Caco-2 (cell line): ENCODE results near the gene NAA60. TPM values are rescaled to one million over a fixed set of nuclear protein-coding genes. Genes with fewer than 3 reads are reported as not detected.

Experiments
- BruUV-seq: library from RNA; stranded (reverse); fragments of 400-500 nt; replicated peaks from 2 replicates; lab custom pipeline; 2021; lab: Mats Ljungman, UMichigan
- CTCF ChIA-PET: fragments of 300-600 bp; sonication (Branson Sonifier 250); formaldehyde crosslinking; loops from one replicate; lab custom pipeline; 2022; ENCODE audit warnings: antibody characterized with exemption; lab: Charles Lee
- POLR2A ChIA-PET: fragments of 300-600 bp; sonication (Branson Sonifier 250); formaldehyde crosslinking; loops from one replicate; lab custom pipeline; 2022; ENCODE audit warnings: antibody characterized with exemption; lab: Charles Lee
- DNase-seq, 2 experiments: peaks; one replicate each; pipeline versions ENCODE4 v3.0.0 to v3.0.0-alpha.2; 2020 to 2022
- H3K27me3 ChIP-seq: replicated peaks from 2 replicates; pipeline ENCODE4 v1.6.0; 2011; ENCODE audit warnings: low read length; ENCODE audit not compliant: control insufficient read depth, insufficient read depth
- H3K36me3 ChIP-seq: 2 replicates; pipeline ENCODE4 v1.5.1; 2011; ENCODE audit warnings: low read length; ENCODE audit not compliant: control insufficient read depth, insufficient read depth
- H3K4me1 ChIP-seq: fragments of 250-450 bp; sonication (Bioruptor Pico); 2 replicates; pipeline ENCODE4 v1.5.1; 2020; ENCODE audit warnings: mild to moderate bottlenecking
- H3K4me3 ChIP-seq: 2 replicates; pipeline ENCODE4 v1.5.1; 2011; ENCODE audit warnings: low read depth, mild to moderate bottlenecking, control low read depth, low read length
- H3K9me3 ChIP-seq: fragments of 250-450 bp; sonication (Bioruptor Pico); 2 replicates; pipeline ENCODE4 v1.5.1; 2020; ENCODE audit warnings: mild to moderate bottlenecking, moderate library complexity
- H3K27ac Mint-ChIP-seq: one replicate; pipeline ENCODE4 v1.8.0; 2022; ENCODE audit warnings: mixed read lengths; ENCODE audit not compliant: unreplicated experiment
- H3K27me3 Mint-ChIP-seq: one replicate; pipeline ENCODE4 v1.8.0; 2022; ENCODE audit warnings: mixed read lengths; ENCODE audit not compliant: insufficient read depth, unreplicated experiment
- H3K36me3 Mint-ChIP-seq: one replicate; pipeline ENCODE4 v1.8.0; 2022; ENCODE audit warnings: mild to moderate bottlenecking, mixed read lengths; ENCODE audit not compliant: insufficient read depth, unreplicated experiment
- H3K4me1 Mint-ChIP-seq: one replicate; pipeline ENCODE4 v1.8.0; 2022; ENCODE audit warnings: low read depth, mixed read lengths; ENCODE audit not compliant: unreplicated experiment
- H3K4me3 Mint-ChIP-seq: one replicate; pipeline ENCODE4 v1.8.0; 2022; ENCODE audit warnings: mild to moderate bottlenecking, moderate library complexity, mixed read lengths; ENCODE audit not compliant: unreplicated experiment
- H3K9me3 Mint-ChIP-seq: one replicate; pipeline ENCODE4 v1.8.0; 2022; ENCODE audit warnings: mixed read lengths; ENCODE audit not compliant: unreplicated experiment
- intact Hi-C: fragments of 100-400 bp; cut with micrococcal nuclease; formaldehyde crosslinking; loops from one replicate; pipeline ENCODE4 v1.10.0; 2022; ENCODE audit not compliant: unreplicated experiment
- total RNA-seq: library from RNA; stranded (reverse); gene quantifications from 2 replicates; pipeline ENCODE4 v1.2.3, GENCODE V29; 2022
- TF ChIP-seq, protein P1 (sequence below), 2 experiments: fragments of 200-600 bp in 1 of 2; IDR thresholded peaks; 1 replicate in 1 of 2; 2 replicates in 1 of 2; pipeline versions ENCODE4 v1.5.1 to v1.8.0; 2011 to 2022; ENCODE audit warnings: antibody characterized with exemption in 1 of 2, control low read depth in 1 of 2, inconsistent platforms in 1 of 2, low read depth in 1 of 2, low read length in 1 of 2, mild to moderate bottlenecking in 1 of 2, moderate library complexity in 1 of 2; ENCODE audit not compliant: insufficient read depth in 1 of 2, severe bottlenecking in 1 of 2, unreplicated experiment in 1 of 2

NAA60 gene
- total RNA-seq, 1 experiment from 2014 or later: 92.8 TPM

DNA sequence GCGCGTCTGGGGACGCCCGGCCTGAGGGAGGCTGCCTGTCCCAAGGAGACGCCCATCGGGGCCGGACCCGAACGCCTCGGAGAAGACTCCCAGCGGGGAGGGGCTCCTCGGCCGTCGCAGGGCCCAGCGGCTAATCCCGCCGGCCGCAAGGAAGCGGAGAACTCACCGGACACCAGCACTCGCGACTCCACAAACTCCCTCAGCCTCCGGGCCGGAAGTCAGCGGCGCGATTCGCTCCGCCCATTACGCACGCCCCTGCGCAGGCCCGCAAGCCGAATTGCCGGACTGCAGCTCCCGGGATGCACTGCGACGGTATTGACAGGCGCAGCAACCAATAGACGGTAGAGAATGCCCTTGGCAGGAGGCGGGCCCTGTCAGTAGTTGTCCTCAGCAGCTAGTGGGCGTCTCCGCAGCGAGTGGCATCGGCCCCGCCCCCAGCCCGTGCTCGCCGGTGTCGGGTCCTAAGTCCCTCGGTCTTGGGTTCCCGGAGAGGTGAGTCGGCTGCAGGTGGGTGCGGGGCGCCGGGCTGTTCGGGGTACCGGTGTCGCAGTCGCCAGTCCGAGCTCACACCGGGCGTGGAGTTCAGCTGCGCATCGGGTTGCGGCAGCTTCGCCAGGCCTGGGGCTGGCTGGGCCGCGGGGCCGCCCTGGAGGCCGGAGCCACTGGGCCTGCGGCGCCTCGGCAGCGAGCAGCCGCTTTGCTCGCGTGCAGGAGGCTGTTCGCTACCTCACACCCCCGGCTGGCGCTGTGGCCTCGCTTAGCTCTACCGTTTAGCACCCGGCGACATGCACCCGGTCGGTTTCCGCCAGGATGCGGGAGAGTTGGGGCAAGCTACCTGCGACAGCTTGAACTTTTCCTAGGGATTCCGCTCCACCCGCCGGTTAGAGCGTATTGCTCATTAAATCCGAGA is 42.4 kb upstream of the NAA60 start, which contains the start of the genes ZNF174 and ZSCAN32:
TSS of gene ZNF174 (plus strand) at position 437 of the 910 bp plus-strand sequence. CDS start 790 bp downstream, outside the sequence.
TSS of gene ZSCAN32 (minus strand) at position 226 of the 910 bp plus-strand sequence. CDS start 3,447 bp downstream, outside the sequence.
- peaks cover 1% of the 10 kb centered on the region; the same call in 1 of the 2 replicates for H3K9me3 ChIP-seq
- H3K4me1 ChIP-seq: no peaks in the 10 kb centered on the region
- H3K4me1 Mint-ChIP-seq: peaks cover 5% of the 10 kb centered on the region
- peak within 1 kb of the TSS; percentile 83 for H3K4me3 ChIP-seq
- TF ChIP-seq, protein P1, sequence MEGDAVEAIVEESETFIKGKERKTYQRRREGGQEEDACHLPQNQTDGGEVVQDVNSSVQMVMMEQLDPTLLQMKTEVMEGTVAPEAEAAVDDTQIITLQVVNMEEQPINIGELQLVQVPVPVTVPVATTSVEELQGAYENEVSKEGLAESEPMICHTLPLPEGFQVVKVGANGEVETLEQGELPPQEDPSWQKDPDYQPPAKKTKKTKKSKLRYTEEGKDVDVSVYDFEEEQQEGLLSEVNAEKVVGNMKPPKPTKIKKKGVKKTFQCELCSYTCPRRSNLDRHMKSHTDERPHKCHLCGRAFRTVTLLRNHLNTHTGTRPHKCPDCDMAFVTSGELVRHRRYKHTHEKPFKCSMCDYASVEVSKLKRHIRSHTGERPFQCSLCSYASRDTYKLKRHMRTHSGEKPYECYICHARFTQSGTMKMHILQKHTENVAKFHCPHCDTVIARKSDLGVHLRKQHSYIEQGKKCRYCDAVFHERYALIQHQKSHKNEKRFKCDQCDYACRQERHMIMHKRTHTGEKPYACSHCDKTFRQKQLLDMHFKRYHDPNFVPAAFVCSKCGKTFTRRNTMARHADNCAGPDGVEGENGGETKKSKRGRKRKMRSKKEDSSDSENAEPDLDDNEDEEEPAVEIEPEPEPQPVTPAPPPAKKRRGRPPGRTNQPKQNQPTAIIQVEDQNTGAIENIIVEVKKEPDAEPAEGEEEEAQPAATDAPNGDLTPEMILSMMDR (IDR thresholded peaks at IDR 0.05; ENCODE audit: insufficient read depth in 1 of 2, low read depth in 1 of 2, low read length in 1 of 2, severe bottlenecking in 1 of 2, unreplicated experiment in 1 of 2): no peak
- intact Hi-C loops: loop anchor here (1.0 to 10.0 kb wide), 3 partner anchors 41 to 116 kb away; partner anchors contain the start of gene ZNF263
- H3K36me3 ChIP-seq: peaks cover 2% of the 10 kb centered on the region
- no peaks in the 10 kb centered on the region for H3K27me3 ChIP-seq
- H3K9me3 Mint-ChIP-seq: no peaks in the 10 kb centered on the region
- peak; percentile 99 for DNase-seq
- ChIA-PET POLR2A (interaction anchor here (0.5 to 2.2 kb wide), 9 partner anchors 43 to 276 kb away, joined by 3 to 25 read pairs (median 3); partner anchors contain the start of genes NAA60, ZNF263 and ZNF597), CTCF (interaction anchor here (0.5 to 2.1 kb wide), 4 partner anchors 42 to 250 kb away, joined by 3 to 10 read pairs (median 6); partner anchors contain the start of genes NAA60 and ZNF597)
- H3K36me3 Mint-ChIP-seq: peaks cover 44% of the 10 kb centered on the region
- no peaks in the 10 kb centered on the region for H3K27me3 Mint-ChIP-seq
- peak within 1 kb of the TSS; percentile 87 for H3K4me3 Mint-ChIP-seq
- peak within 1 kb of the TSS; percentile 79 for H3K27ac Mint-ChIP-seq
- no TSS peak for BruUV-seq

DNA sequence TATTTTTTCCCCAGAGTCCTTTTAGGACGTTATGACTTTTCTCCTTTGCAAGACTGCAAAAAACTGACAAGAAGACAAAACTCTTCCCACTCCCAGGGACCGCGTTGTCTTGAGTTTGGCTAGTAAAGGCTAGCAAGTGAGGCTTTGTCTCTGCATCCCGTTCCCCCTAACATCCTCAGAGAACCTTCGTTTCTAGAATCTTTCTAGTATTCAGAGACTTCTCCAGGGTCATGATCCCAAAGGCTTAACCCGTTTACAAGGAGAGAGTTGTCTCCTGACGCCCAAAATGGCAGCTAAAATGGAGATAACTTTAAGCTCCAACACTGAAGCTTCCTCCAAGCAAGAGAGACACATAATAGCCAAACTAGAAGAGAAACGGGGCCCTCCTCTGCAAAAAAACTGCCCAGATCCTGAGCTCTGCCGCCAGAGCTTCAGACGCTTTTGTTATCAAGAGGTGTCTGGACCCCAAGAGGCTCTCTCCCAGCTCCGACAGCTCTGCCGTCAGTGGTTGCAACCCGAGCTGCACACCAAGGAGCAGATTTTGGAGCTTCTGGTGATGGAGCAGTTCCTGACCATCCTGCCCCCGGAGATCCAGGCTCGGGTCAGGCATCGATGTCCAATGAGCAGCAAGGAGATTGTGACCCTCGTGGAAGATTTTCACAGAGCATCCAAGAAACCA is 41.6 kb upstream of the NAA60 start:
- no peaks in the 10 kb centered on the region for H3K27me3 ChIP-seq
- peaks cover 2% of the 10 kb centered on the region; the same call in 1 of the 2 replicates for H3K36me3 ChIP-seq
- Mint-ChIP-seq H3K27me3 (no peaks in the 10 kb centered on the region), H3K4me1 (peaks cover 5% of the 10 kb centered on the region), H3K36me3 (peaks cover 45% of the 10 kb centered on the region), H3K27ac (peak overlapping the region; percentile 79), H3K4me3 (peak overlapping the region; percentile 87), H3K9me3 (no peaks in the 10 kb centered on the region)
- peaks cover 4% of the 10 kb centered on the region; the same call in 1 of the 2 replicates for H3K9me3 ChIP-seq
- TF ChIP-seq, protein P1 (IDR thresholded peaks at IDR 0.05; ENCODE audit: insufficient read depth in 1 of 2, low read depth in 1 of 2, low read length in 1 of 2, severe bottlenecking in 1 of 2, unreplicated experiment in 1 of 2): no peak
- ChIA-PET CTCF (interaction anchor here (0.6 to 2.1 kb wide), 3 partner anchors 41 to 254 kb away, joined by 3 to 10 read pairs (median 6); partner anchors contain the start of genes NAA60 and ZNF597), POLR2A (interaction anchor here (0.5 to 2.2 kb wide), 6 partner anchors 42 to 137 kb away, joined by 3 to 25 read pairs (median 7); partner anchors contain the start of genes NAA60, ZNF263 and ZNF597)
- DNase-seq: peak in 1 of 2 experiments; percentile 4
- BruUV-seq: TSS peak; percentile 55
- H3K4me1 ChIP-seq: no peaks in the 10 kb centered on the region
- intact Hi-C loops: loop anchor here (1.0 to 10.0 kb wide), 3 partner anchors 40 to 117 kb away; partner anchors contain the start of gene ZNF263
- H3K4me3 ChIP-seq: peak overlapping the region; percentile 74
